Left lung (tissue), 10 donors: ENCODE results near the gene ZNF525. TPM values are rescaled to one million over a fixed set of nuclear protein-coding genes. Genes with fewer than 3 reads are reported as not detected.
A peak's percentile ranks its signal among the peaks of the same experiment; 100 is the strongest.
"Not testable (repeated sequence)": the region's sequence is repeated elsewhere in the genome, so short reads cannot be mapped to it uniquely, and the experiment has no call there.

Experiments used
- ATAC-seq: fragments of 200-7000 bp; cut with Tn5 transposase; one replicate; pipeline ENCODE4 v1.9.1; 2020; ENCODE audit warnings: moderate library complexity
- DNase-seq, 4 donors: peaks; one replicate each; pipeline ENCODE4 v3.0.0-alpha.2; 2013 to 2020
- H3K27ac ChIP-seq, 2 donors: fragments of 200-600 bp; sonication (generic) in 1 of 2; one replicate each; pipeline versions ENCODE4 v1.5.0 to v1.8.0; 2020 to 2021
- H3K27me3 ChIP-seq, 2 donors: fragments of 200-600 bp; sonication (generic) in 1 of 2; one replicate each; pipeline versions ENCODE4 v1.5.0 to v1.8.0; 2020 to 2021
- H3K36me3 ChIP-seq, 2 donors: fragments of 200-600 bp; sonication (generic) in 1 of 2; one replicate each; pipeline versions ENCODE4 v1.5.0 to v1.8.0; 2020 to 2021
- H3K4me1 ChIP-seq, 2 donors: fragments of 200-600 bp; one replicate each; pipeline ENCODE4 v1.8.0; 2021
- H3K4me3 ChIP-seq, 2 donors: fragments of 200-600 bp; sonication (generic) in 1 of 2; one replicate each; pipeline versions ENCODE4 v1.5.0 to v1.8.0; 2020 to 2021; ENCODE audit warnings: mild to moderate bottlenecking in 1 of 2
- H3K9me3 ChIP-seq, 2 donors: fragments of 200-600 bp; sonication (generic) in 1 of 2; one replicate each; pipeline versions ENCODE4 v1.5.0 to v1.8.0; 2020 to 2021
- CTCF ChIP-seq, 2 donors: fragments of 200-600 bp; sonication (generic) in 1 of 2; IDR thresholded peaks; one replicate each; pipeline versions ENCODE4 v1.5.0 to v1.8.0; 2021; ENCODE audit warnings: antibody characterized with exemption in 2 of 2
- intact Hi-C, 2 donors: fragments of 100-400 bp; cut with DNase I; formaldehyde crosslinking; loops; one replicate each; pipeline versions ENCODE4 v1.11.2 to v1.14.2; 2022
- polyA plus RNA-seq, 6 donors: library from polyadenylated mRNA; unstranded; fragments of 120-200 nt; gene quantifications; one replicate each; pipeline ENCODE4 v1.2.1, GENCODE V29; 2013; ENCODE audit not compliant: insufficient read length in 6 of 6
- total RNA-seq, 2 donors: library from RNA; stranded (reverse); fragmentation: NEBNext Ultra II Directional; extraction: Animal tissue kit (Norgen Biotek cat#: 25700); gene quantifications; one replicate each; pipeline ENCODE4 v1.2.1, GENCODE V29; 2021
- donor health status: DM: no; HTN: yes; CAD: no.
- donor health status: DM: no; HTN: no; CAD: no.

ZNF525 gene
- total and polyA plus RNA-seq, 8 donors = 11.4 to 16.0 (median 14.1) TPM

- no peaks in the 10 kb centered on the region for H3K27me3 ChIP-seq
- H3K9me3 ChIP-seq = peaks cover 0 to 18% of the 10 kb centered on the region in 2 donors
- peaks cover 0 to 7% of the 10 kb centered on the region in 2 donors for H3K4me1 ChIP-seq
- H3K36me3 ChIP-seq = no peaks in the 10 kb centered on the region
- H3K27ac ChIP-seq = no peak overlapping the region
- intact Hi-C loops = loop anchor here in 1 of 2 donors (10.0 kb wide), 1 partner anchor 92 kb away; no protein-coding TSS in a partner anchor
- no peak for TF ChIP-seq CTCF (IDR thresholded peaks at IDR 0.05)
- no peak for DNase-seq
- no peak for ATAC-seq
- H3K4me3 ChIP-seq = no peak overlapping the region
These were observed 57.0 kb downstream of the ZNF525 start for GRCh38 chr19:53422551-53422950.

DNA sequence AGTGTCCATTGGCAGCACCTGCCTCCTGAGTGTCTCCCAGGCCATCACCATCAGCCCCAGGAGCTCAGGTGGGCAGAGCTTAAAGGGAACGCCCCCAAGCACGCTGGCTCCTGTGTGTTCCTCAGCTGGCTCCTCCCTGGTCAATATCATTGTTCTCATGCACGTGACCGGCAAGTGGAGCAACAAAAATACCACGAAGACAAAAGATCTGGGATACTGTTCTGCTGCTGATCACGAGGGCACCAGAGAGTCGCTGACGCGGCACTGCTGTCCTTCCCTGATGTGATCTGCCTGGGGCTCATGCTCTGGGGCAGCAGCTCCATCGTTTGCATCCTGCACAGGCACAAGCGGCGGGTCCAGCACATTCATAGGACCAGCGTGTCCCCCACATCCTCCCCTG lies 57.6 kb downstream of the ZNF525 start:
- intact Hi-C loops = loop anchor here in 1 of 2 donors (10.0 kb wide), 1 partner anchor 92 kb away; no protein-coding TSS in a partner anchor
- H3K4me3 ChIP-seq, H3K27me3 ChIP-seq, H3K4me1 ChIP-seq, H3K36me3 ChIP-seq, H3K27ac ChIP-seq: not testable (repeated sequence)
- DNase-seq = peak in 1 of 4 donors; percentile 3
- H3K9me3 ChIP-seq = peaks cover 0 to 13% of the 10 kb centered on the region in 2 donors
- ATAC-seq = peak; percentile 17

DNA sequence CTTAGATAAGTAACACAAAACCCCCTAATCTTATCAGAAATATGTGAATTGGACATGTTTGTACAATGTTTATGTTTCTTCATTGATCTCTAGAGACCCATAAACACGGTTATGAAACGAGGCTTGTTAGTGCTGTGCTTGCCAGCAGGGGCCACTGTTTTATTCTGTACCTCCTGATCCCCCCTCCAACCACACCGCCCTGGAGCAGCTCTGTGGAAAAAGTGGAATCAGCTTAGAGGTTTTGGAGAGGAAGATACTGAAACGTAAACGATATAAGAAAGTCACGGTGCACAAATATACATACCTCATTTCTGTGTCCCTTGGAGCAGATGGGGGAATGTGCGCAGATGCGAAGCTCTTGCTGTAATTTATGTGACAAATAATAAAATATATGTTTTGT lies 58.2 kb downstream of the ZNF525 start:
- peak; percentile 53 for ATAC-seq
- not testable (repeated sequence) for H3K27ac ChIP-seq, H3K4me1 ChIP-seq, H3K9me3 ChIP-seq, H3K36me3 ChIP-seq, H3K4me3 ChIP-seq, H3K27me3 ChIP-seq
- peak in 1 of 4 donors; percentile 17 for DNase-seq
- intact Hi-C loops = loop anchor here in 1 of 2 donors (10.0 kb wide), 1 partner anchor 91 kb away; no protein-coding TSS in a partner anchor

GRCh38 chr19:53424968-53425597 lies 59.6 kb downstream of the ZNF525 start:
- Histone ChIP-seq H3K27ac (no peak overlapping the region), H3K36me3 (no peaks in the 10 kb centered on the region), H3K4me1 (peaks cover 0 to 7% of the 10 kb centered on the region in 2 donors), H3K27me3 (no peaks in the 10 kb centered on the region), H3K4me3 (no peak overlapping the region), H3K9me3 (no peaks in the 10 kb centered on the region)
- TF ChIP-seq CTCF (IDR thresholded peaks at IDR 0.05) = peak; percentile 79 to 82
- peak; percentile 99 for ATAC-seq
- peak; percentile 65 to 85 (median 75) for DNase-seq
- intact Hi-C loops = loop anchor here in 1 of 2 donors (10.0 kb wide), 1 partner anchor 90 kb away; no protein-coding TSS in a partner anchor

DNA sequence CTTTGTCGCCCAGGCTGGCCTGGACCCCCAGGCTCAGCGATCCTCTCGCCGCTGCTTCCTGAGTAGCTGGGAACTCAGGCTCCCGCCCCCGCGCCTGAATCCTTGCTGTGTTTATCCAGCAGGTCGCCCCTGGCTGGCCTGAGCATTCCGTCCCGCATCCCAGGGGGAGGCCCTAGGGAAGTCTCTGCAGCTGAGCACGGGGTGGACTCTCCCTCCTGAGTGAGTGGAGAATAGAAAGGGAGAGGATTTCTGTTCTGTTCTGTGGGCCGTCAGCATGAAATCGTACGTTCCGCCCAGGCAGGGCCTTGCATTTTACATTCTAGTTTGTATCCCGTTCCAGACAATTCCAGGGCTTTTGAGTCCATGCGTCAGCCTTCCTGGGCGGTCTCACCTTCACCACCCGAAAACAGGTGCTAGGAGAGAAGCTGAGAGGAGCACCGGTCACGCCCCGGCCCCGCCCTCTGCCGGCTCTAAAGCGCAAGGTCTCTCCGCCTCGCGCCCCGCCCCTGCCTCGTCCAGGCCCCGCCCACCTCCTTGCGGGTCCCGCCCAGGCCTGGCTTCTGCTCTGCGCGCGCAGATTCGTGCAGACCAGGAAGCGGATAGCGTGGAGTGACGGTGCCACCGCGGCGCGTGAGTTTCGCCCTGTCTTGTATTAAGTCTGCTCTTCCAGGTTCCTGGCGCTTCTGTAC lies 66.0 kb downstream of the ZNF525 start, which contains the start of gene ZNF761:
ZNF761 (plus strand) TSS at position 586 of the 689 bp plus-strand sequence. CDS start 15,285 bp downstream, outside the sequence.
- Histone ChIP-seq H3K27me3 (no peaks in the 10 kb centered on the region), H3K4me3 (peak within 1 kb of the TSS; percentile 67 to 74), H3K9me3 (peaks cover 0 to 2% of the 10 kb centered on the region in 2 donors), H3K36me3 (peaks cover 0 to 29% of the 10 kb centered on the region in 2 donors), H3K27ac (peak within 1 kb of the TSS; percentile 75 to 89), H3K4me1 (peaks cover 0 to 17% of the 10 kb centered on the region in 2 donors)
- intact Hi-C loops = no loop called here
- ATAC-seq = peak; percentile 100
- peak; percentile 89 to 99 (median 96) for DNase-seq
- TF ChIP-seq CTCF (IDR thresholded peaks at IDR 0.05) = peak; percentile 19 to 55

- intact Hi-C loops = no loop called here
- Histone ChIP-seq H3K4me1 (peaks cover 0 to 17% of the 10 kb centered on the region in 2 donors), H3K9me3 (peaks cover 0 to 4% of the 10 kb centered on the region in 2 donors), H3K27ac (peak overlapping the region; percentile 71 to 75), H3K27me3 (no peaks in the 10 kb centered on the region), H3K36me3 (peaks cover 0 to 32% of the 10 kb centered on the region in 2 donors), H3K4me3 (peak overlapping the region; percentile 67 to 74)
- ATAC-seq = peak; percentile 50
- peak; percentile 7 to 82 (median 24) for DNase-seq
- no peak for TF ChIP-seq CTCF (IDR thresholded peaks at IDR 0.05)
These were observed 66.7 kb downstream of the ZNF525 start for GRCh38 chr19:53432088-53432661.
